Measurements from ENCODE around the gene SACM1L.

GRCh38 chr3:45677033-45677446 is 12.2 kb upstream of the SACM1L start:
- TF ChIP-seq, protein P1, sequence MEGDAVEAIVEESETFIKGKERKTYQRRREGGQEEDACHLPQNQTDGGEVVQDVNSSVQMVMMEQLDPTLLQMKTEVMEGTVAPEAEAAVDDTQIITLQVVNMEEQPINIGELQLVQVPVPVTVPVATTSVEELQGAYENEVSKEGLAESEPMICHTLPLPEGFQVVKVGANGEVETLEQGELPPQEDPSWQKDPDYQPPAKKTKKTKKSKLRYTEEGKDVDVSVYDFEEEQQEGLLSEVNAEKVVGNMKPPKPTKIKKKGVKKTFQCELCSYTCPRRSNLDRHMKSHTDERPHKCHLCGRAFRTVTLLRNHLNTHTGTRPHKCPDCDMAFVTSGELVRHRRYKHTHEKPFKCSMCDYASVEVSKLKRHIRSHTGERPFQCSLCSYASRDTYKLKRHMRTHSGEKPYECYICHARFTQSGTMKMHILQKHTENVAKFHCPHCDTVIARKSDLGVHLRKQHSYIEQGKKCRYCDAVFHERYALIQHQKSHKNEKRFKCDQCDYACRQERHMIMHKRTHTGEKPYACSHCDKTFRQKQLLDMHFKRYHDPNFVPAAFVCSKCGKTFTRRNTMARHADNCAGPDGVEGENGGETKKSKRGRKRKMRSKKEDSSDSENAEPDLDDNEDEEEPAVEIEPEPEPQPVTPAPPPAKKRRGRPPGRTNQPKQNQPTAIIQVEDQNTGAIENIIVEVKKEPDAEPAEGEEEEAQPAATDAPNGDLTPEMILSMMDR (IDR thresholded peaks at IDR 0.05): no peak
- no peak for TF ChIP-seq ZBTB21 (CRISPR knock-in tag; IDR thresholded peaks at IDR 0.05; ENCODE audit: borderline replicate concordance)
- TF ChIP-seq MYBL2 (CRISPR knock-in tag; IDR thresholded peaks at IDR 0.05): no peak
- no peak for TF ChIP-seq ZNF121 (CRISPR knock-in tag; IDR thresholded peaks at IDR 0.05)
- TF ChIP-seq, protein P2, sequence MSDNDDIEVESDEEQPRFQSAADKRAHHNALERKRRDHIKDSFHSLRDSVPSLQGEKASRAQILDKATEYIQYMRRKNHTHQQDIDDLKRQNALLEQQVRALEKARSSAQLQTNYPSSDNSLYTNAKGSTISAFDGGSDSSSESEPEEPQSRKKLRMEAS (CRISPR knock-in tag; IDR thresholded peaks at IDR 0.05): 0 out of 2 replicates have a peak, but pooled peaks have one; percentile 36
- TF ChIP-seq MLX (CRISPR knock-in tag; IDR thresholded peaks at IDR 0.05): no peak
